ENCODE data around the gene ACOT11.
"Not testable (repeated sequence)": the region's sequence is repeated elsewhere in the genome, so short reads cannot be mapped to it uniquely, and the experiment has no call there.

Gene ACOT11

DNA sequence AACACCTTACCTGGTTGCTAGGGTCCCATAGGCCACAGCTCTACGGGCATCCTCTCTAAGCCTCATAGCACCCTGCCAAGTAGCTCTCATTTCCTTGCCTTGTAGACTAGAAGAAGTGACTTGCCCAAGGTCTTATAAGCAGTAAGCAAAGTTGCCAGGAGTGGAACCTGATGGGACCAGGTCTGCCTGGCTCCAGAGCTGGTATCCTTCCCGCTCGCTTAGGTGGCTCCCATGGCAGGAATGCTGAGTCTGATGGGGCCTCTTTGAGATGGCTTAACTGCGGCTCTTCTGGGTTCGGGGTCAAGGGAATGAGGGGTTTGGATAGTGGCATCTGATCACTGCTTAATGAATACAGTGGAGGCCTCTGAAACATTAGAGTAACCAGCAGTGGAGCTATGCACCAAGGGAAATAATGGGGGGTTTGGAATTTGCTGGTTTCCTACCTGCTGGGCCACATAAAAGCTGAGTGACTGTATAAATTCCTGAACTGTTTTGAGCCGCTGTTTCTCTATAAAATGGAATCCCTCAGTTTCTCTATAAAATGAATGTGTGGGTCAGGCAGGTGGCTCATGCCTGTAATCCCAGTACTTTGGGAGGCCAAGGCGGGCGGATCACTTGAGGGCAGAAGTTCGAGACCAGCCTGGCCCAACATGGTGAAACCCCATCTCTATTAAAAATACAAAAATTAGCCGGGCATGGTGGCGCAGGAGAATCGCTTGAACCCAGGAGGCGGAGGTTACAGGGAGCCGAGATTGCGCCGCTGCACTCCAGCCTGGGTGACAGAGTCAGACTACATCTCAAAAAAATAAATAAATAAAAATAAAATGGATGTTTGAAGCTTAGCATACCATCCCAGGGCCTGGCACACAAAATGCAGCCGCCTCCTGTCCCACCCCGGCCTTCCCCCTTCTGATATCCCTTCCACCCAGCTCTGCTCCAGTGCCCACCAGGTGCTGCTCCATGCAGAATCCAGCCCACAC, 62.9 kb downstream of the ACOT11 start:
- H3K9me3 Mint-ChIP-seq, result no peaks in the 10 kb centered on the region
- H3K36me3 Mint-ChIP-seq, result no peaks in the 10 kb centered on the region
- no peaks in the 10 kb centered on the region for H3K4me1 Mint-ChIP-seq
- no peak overlapping the region for H3K27ac Mint-ChIP-seq
- ATAC-seq (replicated peaks), result no peak
- H3K27me3 Mint-ChIP-seq, result no peaks in the 10 kb centered on the region
- DNase-seq, result no peak
- H3K4me3 Mint-ChIP-seq, result no peak overlapping the region

DNA sequence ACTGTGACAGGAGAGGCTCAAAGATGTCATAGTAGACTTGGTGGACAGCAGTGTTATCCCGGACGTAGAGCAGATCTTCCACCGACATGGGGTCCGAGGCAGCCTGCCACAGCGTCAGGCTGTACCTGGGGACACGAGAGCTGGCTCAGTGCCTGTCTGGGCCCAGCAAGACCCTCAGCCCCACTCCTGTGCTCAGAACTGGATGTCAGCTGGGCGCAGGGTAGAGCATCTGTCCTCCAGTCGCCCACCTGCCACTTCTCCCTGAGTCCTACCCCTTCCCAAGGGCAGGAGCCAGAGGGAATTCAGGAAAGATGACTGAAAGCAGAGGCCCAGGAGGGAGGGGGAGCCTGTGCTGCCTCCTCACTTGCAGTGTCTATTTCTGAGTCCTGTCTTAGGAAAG, 63.6 kb downstream of the ACOT11 start:
- H3K4me1 Mint-ChIP-seq, result no peaks in the 10 kb centered on the region
- DNase-seq (no peak), ATAC-seq (replicated peaks) (no peak)
- no peak overlapping the region for H3K4me3 Mint-ChIP-seq
- H3K27me3 Mint-ChIP-seq, result no peaks in the 10 kb centered on the region
- no peaks in the 10 kb centered on the region for H3K36me3 Mint-ChIP-seq
- no peaks in the 10 kb centered on the region for H3K9me3 Mint-ChIP-seq
- H3K27ac Mint-ChIP-seq, result no peak overlapping the region

DNA sequence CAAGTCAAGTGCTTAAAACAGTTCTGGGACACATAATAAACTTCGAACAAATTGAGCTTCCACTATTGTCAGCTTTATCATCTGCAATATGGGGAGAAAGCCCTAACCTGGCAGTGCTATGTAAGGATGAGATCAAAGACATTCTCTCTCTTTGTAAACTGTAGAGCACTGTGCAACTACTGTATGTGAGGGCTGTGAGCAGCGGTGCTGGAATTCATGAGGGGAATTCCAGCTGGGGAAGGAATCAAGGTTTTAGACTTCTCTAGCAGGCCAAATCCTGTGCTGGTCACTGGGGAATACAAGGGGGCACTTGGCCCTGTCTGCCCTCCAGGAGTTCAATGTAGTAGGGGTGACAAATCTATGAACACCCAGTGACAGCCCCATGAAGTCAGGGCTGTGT, 66.0 kb downstream of the ACOT11 start:
- Mint-ChIP-seq H3K27ac (no peak overlapping the region), H3K4me3 (no peak overlapping the region), H3K9me3 (no peaks in the 10 kb centered on the region), H3K4me1 (no peaks in the 10 kb centered on the region), H3K27me3 (peaks cover 0 to 4% of the 10 kb centered on the region in 2 donors), H3K36me3 (no peaks in the 10 kb centered on the region)
- ATAC-seq (replicated peaks), result no peak
- no peak for DNase-seq

DNA sequence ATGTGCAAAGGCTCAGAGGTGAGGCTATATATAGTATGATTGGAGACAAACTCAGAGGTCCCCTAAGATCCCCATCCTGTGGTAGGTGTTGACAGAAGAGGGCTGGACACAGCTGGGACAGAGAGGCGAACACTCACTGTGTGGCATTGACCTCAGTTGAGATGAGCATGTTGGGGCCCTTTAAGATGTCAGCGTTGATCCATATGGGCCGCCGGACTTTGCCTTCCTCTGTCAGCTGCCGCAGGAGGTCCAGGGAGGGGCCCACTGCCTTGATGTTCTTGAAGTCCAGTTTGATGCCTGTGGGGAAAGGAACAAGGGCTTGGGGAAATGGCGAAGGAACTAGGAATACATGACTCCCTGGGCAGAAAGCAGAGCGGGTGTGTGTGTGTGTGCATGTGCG, 66.5 kb downstream of the ACOT11 start:
- Mint-ChIP-seq H3K4me3 (no peak overlapping the region), H3K9me3 (no peaks in the 10 kb centered on the region), H3K4me1 (no peaks in the 10 kb centered on the region), H3K27me3 (peaks cover 0 to 4% of the 10 kb centered on the region in 2 donors), H3K36me3 (no peaks in the 10 kb centered on the region), H3K27ac (no peak overlapping the region)
- ATAC-seq (replicated peaks), result no peak
- DNase-seq, result no peak

DNA sequence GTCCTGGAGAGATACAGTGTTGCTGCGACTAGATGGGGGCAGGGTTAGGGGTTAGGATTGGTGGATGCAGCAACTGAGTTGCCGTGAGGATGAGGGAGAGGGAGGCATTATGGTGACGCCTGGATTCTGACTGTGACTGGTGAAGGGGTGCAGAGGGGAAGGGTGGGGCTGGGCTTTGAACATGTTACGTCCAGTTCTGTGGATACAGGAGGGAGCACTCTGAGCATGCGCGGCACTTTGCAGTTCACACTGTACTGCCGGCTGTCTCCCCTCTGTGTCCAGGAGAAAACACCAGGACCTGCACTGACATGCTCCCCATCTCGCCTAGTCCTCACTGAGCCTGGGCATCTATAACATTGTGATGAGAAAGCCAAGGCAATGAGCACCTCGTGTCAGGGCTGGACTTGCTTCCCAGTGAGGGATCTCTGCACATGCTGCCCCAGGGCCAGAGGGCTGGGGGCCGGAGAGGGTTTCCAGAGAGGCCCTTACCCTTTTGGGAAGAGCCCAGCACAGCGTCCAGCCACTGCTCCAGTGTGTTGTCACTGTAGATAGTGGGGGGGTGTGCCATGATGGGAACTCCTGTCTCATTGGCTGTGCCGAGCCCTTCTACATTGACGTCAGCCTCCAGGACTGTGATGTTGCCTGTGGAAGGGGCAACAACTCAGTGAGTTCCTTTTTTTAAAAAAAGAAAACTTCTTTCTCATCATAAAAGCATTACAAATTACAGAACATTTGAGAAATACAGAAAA, 67.7 kb downstream of the ACOT11 start:
- Mint-ChIP-seq H3K4me1 (no peaks in the 10 kb centered on the region), H3K9me3 (no peaks in the 10 kb centered on the region), H3K27me3 (peaks cover 0 to 7% of the 10 kb centered on the region in 2 donors), H3K4me3 (no peak overlapping the region), H3K36me3 (no peaks in the 10 kb centered on the region), H3K27ac (no peak overlapping the region)
- ATAC-seq (replicated peaks), result no peak
- no peak for DNase-seq

DNA sequence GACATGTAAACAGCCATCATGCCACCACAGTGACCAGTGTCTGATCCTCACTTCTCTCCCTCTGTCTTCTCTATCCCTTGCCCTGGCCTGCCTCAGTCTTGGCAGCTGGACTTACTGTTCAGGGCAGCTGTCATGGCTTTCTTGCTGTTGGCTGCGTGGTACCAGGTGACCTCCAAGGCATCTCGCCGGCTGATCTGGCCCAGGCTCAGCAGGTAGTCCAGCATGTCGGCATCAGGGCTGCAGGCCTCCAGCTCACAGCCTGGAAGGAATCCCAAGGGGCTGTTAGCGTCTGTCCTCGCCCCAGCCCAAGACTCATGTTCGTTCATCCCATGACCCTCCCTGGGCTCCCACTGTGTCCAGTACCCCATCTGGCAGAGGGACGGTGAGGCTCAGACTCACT, 71.7 kb downstream of the ACOT11 start:
- ATAC-seq (replicated peaks) (no peak), DNase-seq (no peak)
- Mint-ChIP-seq H3K36me3 (no peaks in the 10 kb centered on the region), H3K27me3 (peaks cover 5 to 18% of the 10 kb centered on the region in 2 donors), H3K27ac (peak overlapping the region; percentile 4), H3K9me3 (no peaks in the 10 kb centered on the region), H3K4me1 (peaks cover 0 to 2% of the 10 kb centered on the region in 2 donors), H3K4me3 (no peak overlapping the region)

DNA sequence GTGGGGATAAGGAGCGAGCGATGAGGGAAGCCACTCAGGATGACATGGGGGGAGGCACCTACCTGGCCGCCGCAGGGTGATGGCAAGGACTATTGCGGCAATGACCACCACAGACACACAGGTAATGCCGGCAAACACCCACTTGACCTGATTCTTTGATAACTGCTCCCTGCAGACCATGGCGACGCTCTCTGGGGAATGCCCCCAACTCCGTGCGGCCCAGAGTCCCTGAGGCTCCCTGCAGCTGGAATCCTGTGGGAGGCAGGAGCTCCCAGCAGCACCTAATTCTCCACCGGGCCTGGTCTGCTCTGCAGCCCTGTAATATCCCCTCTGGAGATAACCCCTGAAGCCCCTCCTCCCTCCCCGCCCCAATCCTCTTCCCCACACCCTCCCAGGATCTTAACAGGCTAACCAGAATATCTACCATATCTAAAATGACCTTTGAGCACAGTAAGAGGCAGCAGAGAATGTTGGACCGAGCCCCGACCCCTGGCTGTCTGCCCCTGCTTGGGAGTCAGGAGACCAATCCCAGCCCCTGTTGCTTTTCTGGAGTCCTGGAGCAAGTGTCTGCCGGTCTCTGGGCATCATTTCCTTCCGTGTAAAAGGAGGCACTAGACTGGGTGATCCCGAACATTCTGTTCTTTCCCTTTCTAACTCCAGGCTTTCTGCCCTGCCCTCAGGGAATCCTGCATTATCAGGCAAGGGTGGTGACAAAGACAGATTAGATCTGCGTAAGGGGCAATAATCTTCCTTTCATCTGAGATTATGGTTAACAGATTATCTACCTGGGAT, 75.4 kb downstream of the ACOT11 start, which contains the start of gene FAM151A:
TSS of gene FAM151A (minus strand) at position 310 of the 792 bp plus-strand sequence. CDS start at position 180, 130 bp downstream.
- Mint-ChIP-seq H3K9me3 (no peaks in the 10 kb centered on the region), H3K36me3 (no peaks in the 10 kb centered on the region), H3K27ac (no peak within 1 kb of the TSS), H3K4me1 (peaks cover 0 to 2% of the 10 kb centered on the region in 2 donors), H3K27me3 (peaks cover 5 to 15% of the 10 kb centered on the region in 2 donors), H3K4me3 (no peak within 1 kb of the TSS)
- ATAC-seq (replicated peaks) (no peak), DNase-seq (no peak)

DNA sequence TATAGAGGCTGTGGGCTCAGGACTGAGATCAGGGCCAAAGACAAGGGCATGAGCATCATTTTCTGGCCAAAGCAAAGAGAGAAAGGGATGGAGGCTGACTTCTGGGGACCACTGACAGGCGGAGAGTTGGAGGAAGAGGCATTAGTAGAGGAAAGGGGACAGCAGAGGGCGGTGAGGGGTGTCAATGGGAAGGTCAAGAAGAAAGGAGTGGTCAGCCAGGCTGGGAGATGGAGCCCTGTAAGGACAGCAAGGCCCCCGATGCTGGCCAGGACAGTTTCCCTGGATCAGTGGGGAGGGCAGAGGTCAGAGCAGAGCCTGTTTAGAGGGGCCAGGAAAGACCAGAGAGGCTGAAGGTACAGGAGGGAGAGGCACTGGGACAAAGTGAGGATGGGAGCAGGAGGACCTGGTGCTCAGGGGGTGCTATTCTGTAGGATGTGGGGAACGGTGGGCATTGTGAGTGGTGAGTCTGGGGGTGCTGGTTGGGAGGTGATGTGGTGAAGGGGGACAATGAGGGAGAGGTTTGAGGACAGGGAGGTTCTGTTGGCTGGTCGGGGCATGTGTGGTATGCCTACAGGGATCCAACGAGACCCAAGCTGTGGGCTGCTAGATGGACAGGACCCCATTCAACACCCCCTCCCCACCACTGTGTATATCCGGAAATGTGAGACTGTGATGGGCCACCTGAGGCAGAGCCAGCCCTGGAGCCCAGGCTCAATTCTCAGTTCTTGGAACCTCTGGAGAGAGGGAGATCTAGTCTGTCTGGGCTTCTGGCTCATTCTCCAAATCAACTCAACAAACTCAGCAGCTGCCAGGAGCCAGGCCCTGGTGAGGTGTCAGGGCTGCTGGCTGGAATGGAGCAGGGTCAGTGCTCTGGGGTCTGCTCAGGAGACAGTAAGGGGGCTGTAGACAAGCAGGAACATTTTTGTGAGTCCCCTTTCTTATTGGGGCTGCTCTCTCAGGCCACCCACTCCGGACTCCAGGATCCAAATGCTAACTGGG, 76.7 kb downstream of the ACOT11 start:
- no peak overlapping the region for H3K4me3 Mint-ChIP-seq
- no peak overlapping the region for H3K27ac Mint-ChIP-seq
- H3K36me3 Mint-ChIP-seq, result no peaks in the 10 kb centered on the region
- peaks cover 5 to 15% of the 10 kb centered on the region in 2 donors for H3K27me3 Mint-ChIP-seq
- peaks cover 0 to 2% of the 10 kb centered on the region in 2 donors for H3K4me1 Mint-ChIP-seq
- DNase-seq (no peak), ATAC-seq (replicated peaks) (no peak)
- no peaks in the 10 kb centered on the region for H3K9me3 Mint-ChIP-seq

DNA sequence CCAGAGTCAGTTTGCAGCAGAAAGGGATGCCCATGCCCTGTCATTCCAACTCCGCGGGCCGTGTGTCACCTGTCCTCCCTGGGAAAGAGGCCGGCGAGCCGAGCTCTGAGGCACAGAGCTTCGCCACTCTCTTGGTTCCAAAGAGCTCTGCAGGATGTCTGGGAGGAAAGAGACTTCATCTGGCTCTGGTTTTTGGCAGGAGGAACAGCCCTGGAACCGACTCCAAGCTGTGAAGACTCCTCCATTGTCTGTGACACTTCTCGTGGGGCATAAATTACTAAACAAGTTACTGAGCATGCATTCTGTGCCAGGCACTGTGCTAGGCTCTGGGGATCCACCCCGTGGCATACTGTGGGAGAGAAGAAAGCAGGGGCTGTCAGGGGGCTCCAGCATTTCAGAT, 79.2 kb downstream of the ACOT11 start:
- ATAC-seq (replicated peaks) (no peak), DNase-seq (no peak)
- Mint-ChIP-seq H3K27ac (no peak overlapping the region), H3K9me3 (peaks cover 0 to 3% of the 10 kb centered on the region in 2 donors), H3K4me1 (peaks cover 0 to 2% of the 10 kb centered on the region in 2 donors), H3K4me3 (no peak overlapping the region), H3K27me3 (peaks cover 0 to 13% of the 10 kb centered on the region in 2 donors), H3K36me3 (no peaks in the 10 kb centered on the region)

DNA sequence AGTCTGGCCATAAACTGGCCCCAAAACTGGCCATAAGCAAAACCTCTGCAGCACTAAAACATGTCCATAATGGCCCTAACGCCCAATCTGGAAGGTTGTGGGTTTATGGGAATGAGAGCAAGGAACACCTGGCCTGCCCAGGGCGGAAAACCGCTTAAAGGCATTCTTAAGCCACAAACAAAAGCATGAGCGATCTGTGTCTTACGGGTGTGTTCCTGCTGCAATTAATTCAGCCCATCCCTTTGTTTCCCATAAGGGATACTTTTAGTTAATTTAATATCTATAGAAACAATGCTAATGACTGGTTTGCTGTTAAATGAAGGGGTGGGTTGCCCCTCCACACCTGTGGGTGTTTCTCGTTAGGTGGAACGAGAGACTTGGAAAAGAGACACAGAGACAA, 87.8 kb downstream of the ACOT11 start:
- not testable (repeated sequence) for H3K27ac Mint-ChIP-seq; DNase-seq; H3K36me3 Mint-ChIP-seq; H3K9me3 Mint-ChIP-seq; ATAC-seq (replicated peaks); H3K4me3 Mint-ChIP-seq; H3K4me1 Mint-ChIP-seq
- H3K27me3 Mint-ChIP-seq, result peaks cover 10 to 16% of the 10 kb centered on the region in 2 donors

DNA sequence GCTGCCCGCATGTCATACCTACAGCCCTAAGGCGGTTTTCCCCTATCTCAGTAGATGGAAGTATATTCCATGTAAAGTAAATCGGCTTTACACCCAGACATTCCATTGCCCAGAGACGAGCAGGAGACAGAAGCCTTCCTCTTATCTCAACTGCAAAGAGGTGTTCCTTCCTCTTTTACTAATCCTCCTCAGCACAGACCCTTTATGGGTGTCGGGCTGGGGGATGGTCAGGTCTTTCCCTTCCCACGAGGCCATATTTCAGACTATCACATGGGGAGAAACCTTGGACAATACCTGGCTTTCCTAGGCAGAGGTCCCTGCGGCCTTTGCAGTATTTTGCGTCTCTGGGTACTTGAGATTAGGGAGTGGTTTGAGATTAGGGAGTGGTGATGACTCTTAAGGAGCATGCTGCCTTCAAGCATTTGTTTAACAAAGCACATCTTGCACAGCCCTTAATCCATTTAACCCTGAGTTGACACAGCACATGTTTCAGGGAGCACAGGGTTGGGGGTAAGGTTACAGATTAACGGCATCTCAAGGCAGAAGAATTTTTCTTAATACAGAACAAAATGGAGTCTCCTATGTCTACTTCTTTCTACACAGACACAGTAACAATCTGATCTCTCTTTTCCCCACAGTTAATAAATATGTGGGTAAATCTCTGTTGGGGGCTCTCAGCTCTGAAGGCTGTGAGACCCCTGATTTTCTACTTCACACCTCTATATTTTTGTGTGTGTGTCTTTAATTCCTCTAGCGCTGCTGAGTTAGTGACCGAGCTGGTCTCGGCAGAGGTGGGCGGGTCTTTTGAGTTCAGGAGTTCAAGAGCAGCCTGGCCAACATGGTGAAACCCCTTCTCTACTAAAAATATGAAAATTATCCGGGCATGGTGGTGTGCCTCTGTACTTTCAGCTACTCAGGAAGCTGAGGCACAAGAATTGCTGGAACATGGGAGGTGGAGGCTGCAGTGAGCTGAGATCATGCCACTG, 88.7 kb downstream of the ACOT11 start:
- not testable (repeated sequence) for DNase-seq; H3K27ac Mint-ChIP-seq; H3K4me1 Mint-ChIP-seq; H3K9me3 Mint-ChIP-seq; H3K36me3 Mint-ChIP-seq; H3K4me3 Mint-ChIP-seq; ATAC-seq (replicated peaks)
- H3K27me3 Mint-ChIP-seq, result peaks cover 10 to 16% of the 10 kb centered on the region in 2 donors

DNA sequence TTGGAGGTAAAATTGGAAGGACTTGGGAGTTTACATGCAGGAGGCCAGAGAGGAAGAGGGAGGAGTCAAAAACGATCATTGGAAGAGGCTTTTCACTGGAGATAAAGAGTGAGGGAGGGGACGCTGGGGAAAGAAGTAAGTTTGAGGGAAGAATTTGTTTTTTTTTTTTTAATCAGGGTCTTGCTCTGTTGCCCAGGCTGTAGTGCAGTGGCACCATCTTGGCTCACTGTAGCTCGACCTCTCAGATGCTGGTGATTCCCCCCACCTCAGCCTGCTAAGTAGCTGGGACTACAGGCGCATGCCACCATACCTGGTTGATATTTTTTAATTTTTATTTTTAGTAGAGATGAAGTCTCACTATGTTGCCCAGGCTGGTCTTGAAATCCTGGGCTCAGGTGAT, 92.3 kb downstream of the ACOT11 start:
- ATAC-seq (replicated peaks) (no peak), DNase-seq (no peak)
- Mint-ChIP-seq H3K9me3 (peaks cover 10 to 11% of the 10 kb centered on the region in 2 donors), H3K27me3 (peaks cover 6 to 16% of the 10 kb centered on the region in 2 donors), H3K36me3 (peaks cover 0 to 3% of the 10 kb centered on the region in 2 donors), H3K4me1 (no peaks in the 10 kb centered on the region), H3K27ac (no peak overlapping the region), H3K4me3 (no peak overlapping the region)
